ENCODE measurements around the gene TRAF1. TPM values are rescaled to one million over a fixed set of nuclear protein-coding genes. Genes with fewer than 3 reads are reported as not detected.

The TRAF1 gene
- total RNA-seq, 4 donors from 2014 or later: 3.5 to 12.2 (median 7.5) TPM

DNA sequence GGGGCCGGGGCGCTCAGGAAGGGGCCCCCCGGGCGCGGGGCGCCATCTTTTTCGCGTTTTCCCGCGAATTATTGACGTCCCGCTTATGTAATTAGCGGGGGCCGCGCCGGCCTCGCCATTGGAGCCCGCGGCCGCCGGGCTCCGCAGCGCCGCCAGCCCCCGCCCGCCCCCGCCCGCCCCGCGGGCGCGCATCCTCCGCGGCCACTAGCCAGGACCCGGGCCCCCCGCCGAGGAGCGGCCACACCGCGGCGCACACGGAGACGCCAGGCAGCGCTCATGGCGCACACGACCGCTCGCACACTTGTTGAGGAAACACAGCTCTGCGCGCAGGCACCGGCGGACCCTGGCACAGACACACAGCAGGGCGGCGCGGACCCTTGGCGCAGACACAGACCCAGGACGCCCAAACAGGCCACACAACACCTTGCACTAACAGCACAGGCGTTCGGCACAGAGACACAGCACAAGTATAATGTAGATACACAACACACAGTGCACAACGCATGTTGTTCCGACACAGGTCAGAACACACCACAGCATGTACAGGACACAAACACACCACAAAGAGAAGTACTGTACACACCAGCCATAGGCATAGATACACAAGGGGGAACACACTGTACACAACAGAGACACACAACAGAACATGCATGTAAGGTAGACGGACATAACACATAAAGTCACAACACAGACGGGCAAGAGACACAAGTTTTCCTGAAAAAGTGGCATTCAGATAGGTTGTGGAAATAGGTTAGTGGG, 49.1 kb downstream of the TRAF1 start:
- 11% methylated on average over 6 of the region's 63 CpGs for WGBS
- peak overlapping the region; percentile 82 for H3K4me3 ChIP-seq
- no peaks in the 10 kb centered on the region for H3K36me3 ChIP-seq
- DNase-seq (ENCODE audit: low spot score in 2 of 2): peak in 1 of 2 donors; percentile 85
- H3K27ac ChIP-seq: peak overlapping the region; percentile 90
- H3K4me1 ChIP-seq: peaks cover 26% of the 10 kb centered on the region
- peak in 1 of 3 donors; percentile 35 for TF ChIP-seq POLR2AphosphoS5 (IDR thresholded peaks at IDR 0.05)
- TF ChIP-seq, protein P1, sequence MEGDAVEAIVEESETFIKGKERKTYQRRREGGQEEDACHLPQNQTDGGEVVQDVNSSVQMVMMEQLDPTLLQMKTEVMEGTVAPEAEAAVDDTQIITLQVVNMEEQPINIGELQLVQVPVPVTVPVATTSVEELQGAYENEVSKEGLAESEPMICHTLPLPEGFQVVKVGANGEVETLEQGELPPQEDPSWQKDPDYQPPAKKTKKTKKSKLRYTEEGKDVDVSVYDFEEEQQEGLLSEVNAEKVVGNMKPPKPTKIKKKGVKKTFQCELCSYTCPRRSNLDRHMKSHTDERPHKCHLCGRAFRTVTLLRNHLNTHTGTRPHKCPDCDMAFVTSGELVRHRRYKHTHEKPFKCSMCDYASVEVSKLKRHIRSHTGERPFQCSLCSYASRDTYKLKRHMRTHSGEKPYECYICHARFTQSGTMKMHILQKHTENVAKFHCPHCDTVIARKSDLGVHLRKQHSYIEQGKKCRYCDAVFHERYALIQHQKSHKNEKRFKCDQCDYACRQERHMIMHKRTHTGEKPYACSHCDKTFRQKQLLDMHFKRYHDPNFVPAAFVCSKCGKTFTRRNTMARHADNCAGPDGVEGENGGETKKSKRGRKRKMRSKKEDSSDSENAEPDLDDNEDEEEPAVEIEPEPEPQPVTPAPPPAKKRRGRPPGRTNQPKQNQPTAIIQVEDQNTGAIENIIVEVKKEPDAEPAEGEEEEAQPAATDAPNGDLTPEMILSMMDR (IDR thresholded peaks at IDR 0.05): no peak
- no peak for TF ChIP-seq EP300 (IDR thresholded peaks at IDR 0.05)
- no peak for TF ChIP-seq POLR2A (IDR thresholded peaks at IDR 0.05)
- H3K27me3 ChIP-seq: no peaks in the 10 kb centered on the region
- no peaks in the 10 kb centered on the region for H3K9me3 ChIP-seq

DNA sequence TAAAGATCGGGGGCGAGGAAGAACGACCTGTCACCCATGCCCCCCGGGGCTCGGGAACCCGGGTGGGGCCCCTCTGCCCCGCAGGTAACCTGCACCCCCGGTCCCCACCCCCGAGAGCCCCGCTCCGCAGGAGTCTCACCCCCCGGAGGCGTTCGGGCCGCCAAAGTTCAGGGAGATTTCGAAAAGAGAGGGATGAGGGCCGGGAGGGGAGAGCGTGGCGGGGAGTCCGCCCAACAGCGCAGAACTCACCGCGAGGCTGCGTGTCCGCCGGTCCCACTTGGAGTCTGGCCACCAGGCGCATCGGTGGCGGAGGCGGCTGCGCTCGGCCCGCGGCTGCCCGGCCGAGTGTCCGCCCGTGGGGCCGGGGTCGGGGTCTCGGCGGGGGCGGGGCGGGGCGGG, 49.8 kb downstream of the TRAF1 start, which contains the start of gene PHF19:
Gene PHF19, minus strand, starts transcription at position 347 of the 399 bp plus-strand sequence. CDS start 2,447 bp downstream, outside the sequence.
- H3K36me3 ChIP-seq: no peaks in the 10 kb centered on the region
- H3K9me3 ChIP-seq: no peaks in the 10 kb centered on the region
- TF ChIP-seq POLR2AphosphoS5 (IDR thresholded peaks at IDR 0.05) (no peak), EP300 (IDR thresholded peaks at IDR 0.05) (no peak), POLR2A (IDR thresholded peaks at IDR 0.05) (no peak)
- TF ChIP-seq, protein P1 (IDR thresholded peaks at IDR 0.05): no peak
- no peak for DNase-seq (ENCODE audit: low spot score in 2 of 2)
- WGBS: no CpG with 5 or more reads among the region's 45 CpGs
- H3K4me1 ChIP-seq: peaks cover 26% of the 10 kb centered on the region
- peak within 1 kb of the TSS; percentile 90 for H3K27ac ChIP-seq
- no peaks in the 10 kb centered on the region for H3K27me3 ChIP-seq
- peak within 1 kb of the TSS; percentile 82 for H3K4me3 ChIP-seq

DNA sequence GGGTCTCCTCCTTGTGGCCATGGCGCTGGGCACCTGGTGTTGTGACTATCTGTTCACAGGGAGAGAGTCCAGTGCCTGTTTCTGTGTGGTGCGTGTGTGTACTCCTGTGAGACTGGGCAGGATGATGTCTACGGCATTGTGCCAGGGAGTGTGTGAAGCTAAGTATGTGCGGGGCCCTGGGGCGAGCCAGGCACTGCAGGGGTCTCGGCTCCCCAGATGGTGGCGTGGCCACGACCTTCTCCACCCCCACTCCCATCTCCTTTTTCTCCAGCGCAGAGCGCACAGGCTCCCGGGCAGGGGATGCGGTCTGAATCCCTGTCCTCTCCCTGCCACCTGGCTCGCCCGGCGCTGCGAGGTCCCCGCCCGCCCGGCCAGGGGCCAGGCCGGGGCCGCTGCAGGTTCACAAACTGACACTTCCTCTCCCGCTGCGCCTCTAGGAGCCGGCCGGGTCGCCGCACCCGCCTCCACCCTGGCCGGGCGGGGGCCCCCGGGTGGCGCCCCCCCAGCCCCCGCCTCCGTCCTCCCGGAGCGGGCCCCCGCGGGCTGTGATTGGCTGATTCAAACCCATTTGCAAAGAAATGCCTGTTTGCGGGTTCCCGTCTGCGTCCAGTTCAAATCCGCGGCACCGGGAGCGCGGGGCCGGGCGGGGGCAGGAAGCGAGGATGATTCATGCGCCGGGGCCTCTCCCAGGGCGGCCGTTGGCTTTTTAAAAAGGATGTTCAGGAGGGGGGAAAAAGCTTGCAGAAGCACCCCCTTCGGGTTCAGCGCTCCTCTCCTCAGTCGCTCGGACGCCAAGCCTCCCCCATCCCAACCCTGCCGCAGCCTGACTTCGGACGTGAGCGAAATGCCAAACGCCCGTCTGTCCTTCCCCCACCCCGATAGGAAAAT, 50.4 kb downstream of the TRAF1 start:
- peak; percentile 90 to 92 for DNase-seq (ENCODE audit: low spot score in 2 of 2)
- no peaks in the 10 kb centered on the region for H3K27me3 ChIP-seq
- TF ChIP-seq EP300 (IDR thresholded peaks at IDR 0.05) (no peak), POLR2AphosphoS5 (IDR thresholded peaks at IDR 0.05) (no peak)
- TF ChIP-seq, protein P1 (IDR thresholded peaks at IDR 0.05): peak in 1 of 2 donors; percentile 1
- WGBS: 4% methylated on average over 46 of the region's 65 CpGs
- H3K27ac ChIP-seq: peak overlapping the region; percentile 90
- H3K9me3 ChIP-seq: no peaks in the 10 kb centered on the region
- peaks cover 26% of the 10 kb centered on the region for H3K4me1 ChIP-seq
- peak overlapping the region; percentile 82 for H3K4me3 ChIP-seq
- H3K36me3 ChIP-seq: no peaks in the 10 kb centered on the region

DNA sequence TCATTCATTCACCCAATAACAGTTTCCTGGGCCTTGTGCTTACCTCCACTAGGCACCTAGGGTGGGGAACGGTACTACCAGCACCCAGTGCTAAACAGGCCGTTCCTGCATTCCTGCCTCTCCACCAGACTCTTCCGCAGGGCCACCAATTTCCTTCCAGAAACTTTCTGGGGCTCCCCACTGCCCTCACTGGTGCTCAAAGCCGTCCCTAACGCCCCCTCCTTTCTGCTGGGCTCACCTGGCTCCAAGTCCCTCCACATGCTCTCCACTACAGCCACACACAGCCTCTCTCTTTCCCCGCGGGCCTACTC, 51.0 kb downstream of the TRAF1 start:
- H3K36me3 ChIP-seq: no peaks in the 10 kb centered on the region

More for the DNA sequence above, 51.0 kb downstream of the TRAF1 start:
- no peak for TF ChIP-seq POLR2A (IDR thresholded peaks at IDR 0.05)
- no peak for TF ChIP-seq POLR2AphosphoS5 (IDR thresholded peaks at IDR 0.05)
- TF ChIP-seq, protein P1 (IDR thresholded peaks at IDR 0.05): no peak
- no peak for TF ChIP-seq EP300 (IDR thresholded peaks at IDR 0.05)
- Histone ChIP-seq H3K27ac (peak overlapping the region; percentile 90), H3K27me3 (no peaks in the 10 kb centered on the region), H3K4me1 (peaks cover 26% of the 10 kb centered on the region), H3K4me3 (peak overlapping the region; percentile 82), H3K9me3 (no peaks in the 10 kb centered on the region)
- 57% methylated on average over 7 of the region's 7 CpGs for WGBS
- no peak for DNase-seq (ENCODE audit: low spot score in 2 of 2)

Measured in suprapubic skin (tissue), 4 donors.